ENCODE measurements around the gene CTDNEP1.

DNA sequence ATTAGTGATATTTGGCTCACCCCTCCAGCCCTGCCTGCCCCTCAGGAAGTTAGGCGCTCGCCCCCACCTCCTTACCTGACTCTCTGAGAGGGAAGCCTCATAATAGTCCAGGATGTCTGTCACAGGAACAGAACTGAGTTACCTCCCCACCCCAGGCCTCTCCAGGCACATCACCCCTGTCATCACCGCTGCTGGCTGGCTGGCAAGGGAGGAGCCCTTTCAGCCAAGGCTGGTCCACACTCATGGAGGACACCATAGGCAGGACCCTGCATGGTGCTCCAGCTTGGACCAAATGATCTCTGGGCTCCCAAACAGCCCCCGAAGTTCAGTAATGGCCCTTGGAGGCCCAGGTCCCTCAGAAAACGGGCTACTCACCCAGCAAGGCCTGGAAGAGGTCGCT is 33.4 kb downstream of the CTDNEP1 start:
- TF ChIP-seq, protein P1, sequence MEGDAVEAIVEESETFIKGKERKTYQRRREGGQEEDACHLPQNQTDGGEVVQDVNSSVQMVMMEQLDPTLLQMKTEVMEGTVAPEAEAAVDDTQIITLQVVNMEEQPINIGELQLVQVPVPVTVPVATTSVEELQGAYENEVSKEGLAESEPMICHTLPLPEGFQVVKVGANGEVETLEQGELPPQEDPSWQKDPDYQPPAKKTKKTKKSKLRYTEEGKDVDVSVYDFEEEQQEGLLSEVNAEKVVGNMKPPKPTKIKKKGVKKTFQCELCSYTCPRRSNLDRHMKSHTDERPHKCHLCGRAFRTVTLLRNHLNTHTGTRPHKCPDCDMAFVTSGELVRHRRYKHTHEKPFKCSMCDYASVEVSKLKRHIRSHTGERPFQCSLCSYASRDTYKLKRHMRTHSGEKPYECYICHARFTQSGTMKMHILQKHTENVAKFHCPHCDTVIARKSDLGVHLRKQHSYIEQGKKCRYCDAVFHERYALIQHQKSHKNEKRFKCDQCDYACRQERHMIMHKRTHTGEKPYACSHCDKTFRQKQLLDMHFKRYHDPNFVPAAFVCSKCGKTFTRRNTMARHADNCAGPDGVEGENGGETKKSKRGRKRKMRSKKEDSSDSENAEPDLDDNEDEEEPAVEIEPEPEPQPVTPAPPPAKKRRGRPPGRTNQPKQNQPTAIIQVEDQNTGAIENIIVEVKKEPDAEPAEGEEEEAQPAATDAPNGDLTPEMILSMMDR (IDR thresholded peaks at IDR 0.05; ENCODE audit: borderline replicate concordance, extremely low read depth, low read length, poor library complexity, severe bottlenecking) = no peak
- no peak for TF ChIP-seq EZH2 (IDR thresholded peaks at IDR 0.05; ENCODE audit: borderline replicate concordance, low read depth, low read length, severe bottlenecking)

Data from DND-41 (cell line).